NT2/D1 (cell line): ENCODE data around the gene WDR70.

Source experiments
- YY1 ChIP-seq: IDR thresholded peaks from 2 replicates; pipeline ENCODE4 v1.6.1; 2011; ENCODE audit not compliant: insufficient read length, insufficient read depth
- ZNF274 ChIP-seq: IDR thresholded peaks from 2 replicates; pipeline ENCODE4 v1.6.1; 2011; ENCODE audit warnings: mild to moderate bottlenecking, low read depth, low read length

- TF ChIP-seq ZNF274 (no peak), YY1 (no peak)
Measured at GRCh38 chr5:37645707-37646106, 266.6 kb downstream of the WDR70 start.
